SK-N-MC (cell line): ENCODE measurements around the gene MET.

Experiments used
- EZH2 ChIP-seq: fragments of 200-600 bp; sonication (generic); IDR thresholded peaks from one replicate; pipeline ENCODE4 v1.6.1; 2017; ENCODE audit warnings: antibody characterized with exemption
- FOXP2 ChIP-seq: optimal IDR thresholded peaks from 2 replicates; pipeline ENCODE3; 2011; ENCODE audit warnings: mild to moderate bottlenecking, moderate library complexity; ENCODE audit not compliant: insufficient read depth; ENCODE audit errors: extremely low read length, control extremely low read depth
- POLR2AphosphoS5 ChIP-seq: IDR thresholded peaks from 2 replicates; pipeline ENCODE4 v1.6.1; 2012; ENCODE audit warnings: mild to moderate bottlenecking, low read depth, low read length, borderline replicate concordance

DNA sequence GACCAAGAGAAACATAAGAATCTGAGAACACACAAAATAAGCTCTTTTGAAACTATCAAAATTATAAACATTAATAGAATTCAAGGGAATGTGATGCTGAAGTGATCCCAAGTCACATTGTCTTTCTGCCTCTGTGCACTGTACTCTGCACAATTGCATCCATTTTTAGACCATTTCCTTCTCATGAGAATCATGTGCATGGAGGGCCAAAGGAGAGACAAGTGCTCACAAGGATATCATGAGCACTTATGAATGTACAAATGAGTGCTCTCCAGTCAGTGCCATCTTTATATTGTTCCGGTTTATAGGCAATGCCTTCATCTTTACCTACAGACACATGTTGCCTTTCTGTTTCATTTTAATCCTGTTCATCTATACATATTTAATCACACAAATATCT lies 36.9 kb downstream of the MET start:
- TF ChIP-seq EZH2 (no peak), POLR2AphosphoS5 (no peak), FOXP2 (no peak)
